Fibroblast of lung (primary cell): ENCODE measurements around the gene SDK1. TPM values are rescaled to one million over a fixed set of nuclear protein-coding genes. Genes with fewer than 3 reads are reported as not detected.

ENCODE experiments used
- DNase-seq, 2 donors: peaks; one replicate each; pipeline versions ENCODE4 v3.0.0 to v3.0.0-alpha.2; 2010; ENCODE audit warnings: low read depth in 2 of 2
- H2AFZ ChIP-seq: 2 replicates; pipeline ENCODE4 v1.5.1; 2012; ENCODE audit warnings: low read length, control low read depth, inconsistent platforms
- H3K27ac ChIP-seq: 2 replicates; pipeline ENCODE4 v1.5.1; 2011; ENCODE audit warnings: low read length, control low read depth; ENCODE audit not compliant: insufficient read depth
- H3K27me3 ChIP-seq: 2 replicates; pipeline ENCODE4 v1.5.1; 2011; ENCODE audit warnings: mild to moderate bottlenecking, low read length; ENCODE audit not compliant: control insufficient read depth, insufficient read depth
- H3K36me3 ChIP-seq: 2 replicates; pipeline ENCODE4 v1.5.1; 2011; ENCODE audit warnings: low read length; ENCODE audit not compliant: control insufficient read depth, insufficient read depth
- H3K4me1 ChIP-seq: 2 replicates; pipeline ENCODE4 v1.5.1; 2011; ENCODE audit warnings: low read length; ENCODE audit not compliant: control insufficient read depth, insufficient read depth; ENCODE audit errors: extremely low read depth
- H3K4me2 ChIP-seq: 2 replicates; pipeline ENCODE4 v1.5.1; 2011; ENCODE audit warnings: low read length, control low read depth; ENCODE audit not compliant: insufficient read depth; ENCODE audit errors: extremely low read depth
- H3K4me3 ChIP-seq, 4 experiments: fragments of 200-600 bp in 1 of 4; sonication (generic) in 1 of 4; replicated peaks in 1 of 4; 2 replicates each; pipeline ENCODE4 v1.5.1; 2011 to 2016; ENCODE audit warnings: low read length in 4 of 4, low read depth in 3 of 4, mild to moderate bottlenecking in 3 of 4, control low read depth in 2 of 4, inconsistent platforms in 1 of 4, mixed read lengths in 1 of 4; ENCODE audit not compliant: insufficient read depth in 1 of 4; ENCODE audit errors: control extremely low read depth in 1 of 4
- H3K79me2 ChIP-seq: 2 replicates; pipeline ENCODE4 v1.5.1; 2012; ENCODE audit warnings: mild to moderate bottlenecking, low read length, inconsistent platforms; ENCODE audit not compliant: control insufficient read depth, insufficient read depth
- H3K9ac ChIP-seq: 2 replicates; pipeline ENCODE4 v1.5.1; 2011; ENCODE audit warnings: mild to moderate bottlenecking, low read length, control low read depth; ENCODE audit not compliant: insufficient read depth
- H3K9me3 ChIP-seq: 2 replicates; pipeline ENCODE4 v1.5.1; 2012; ENCODE audit warnings: low read depth, low read length; ENCODE audit not compliant: control insufficient read depth, insufficient read depth
- H4K20me1 ChIP-seq: 2 replicates; pipeline ENCODE4 v1.5.1; 2011; ENCODE audit warnings: low read length; ENCODE audit not compliant: control insufficient read depth, insufficient read depth; ENCODE audit errors: extremely low read depth
- EZH2 ChIP-seq: IDR thresholded peaks from 2 replicates; pipeline ENCODE4 v1.5.1; 2012; ENCODE audit warnings: low read length, control low read depth, mild to moderate bottlenecking; ENCODE audit errors: missing control alignments
- polyA plus RNA-seq, 2 donors: library from polyadenylated mRNA; depleted of rRNA in 1 of 2; stranded (reverse) in 1 of 2; unstranded in 1 of 2; fragments of >200 nt; gene quantifications; 2 replicates each; pipeline ENCODE4 v1.2.1, GENCODE V29; 2011 to 2012; ENCODE audit warnings: missing spikeins in 1 of 2
- total RNA-seq: library from RNA; depleted of rRNA; stranded (reverse); fragments of >200 nt; gene quantifications from 2 replicates; pipeline ENCODE4 v1.2.1, GENCODE V29; 2014
- TF ChIP-seq, protein P1 (sequence below), 2 donors: IDR thresholded peaks in 1 of 2; conservative IDR thresholded peaks in 1 of 2; 1 replicate in 1 of 2; 2 replicates in 1 of 2; pipeline ENCODE4 v1.5.1; 2011 to 2012; ENCODE audit warnings: low read length in 2 of 2, control low read depth in 1 of 2, inconsistent platforms in 1 of 2, low read depth in 1 of 2, mild to moderate bottlenecking in 1 of 2

The SDK1 gene
- total and polyA plus RNA-seq, 2 donors (not counting 1 experiment from before 2014, with no cell fraction given): 1.0 to 8.6 TPM

DNA sequence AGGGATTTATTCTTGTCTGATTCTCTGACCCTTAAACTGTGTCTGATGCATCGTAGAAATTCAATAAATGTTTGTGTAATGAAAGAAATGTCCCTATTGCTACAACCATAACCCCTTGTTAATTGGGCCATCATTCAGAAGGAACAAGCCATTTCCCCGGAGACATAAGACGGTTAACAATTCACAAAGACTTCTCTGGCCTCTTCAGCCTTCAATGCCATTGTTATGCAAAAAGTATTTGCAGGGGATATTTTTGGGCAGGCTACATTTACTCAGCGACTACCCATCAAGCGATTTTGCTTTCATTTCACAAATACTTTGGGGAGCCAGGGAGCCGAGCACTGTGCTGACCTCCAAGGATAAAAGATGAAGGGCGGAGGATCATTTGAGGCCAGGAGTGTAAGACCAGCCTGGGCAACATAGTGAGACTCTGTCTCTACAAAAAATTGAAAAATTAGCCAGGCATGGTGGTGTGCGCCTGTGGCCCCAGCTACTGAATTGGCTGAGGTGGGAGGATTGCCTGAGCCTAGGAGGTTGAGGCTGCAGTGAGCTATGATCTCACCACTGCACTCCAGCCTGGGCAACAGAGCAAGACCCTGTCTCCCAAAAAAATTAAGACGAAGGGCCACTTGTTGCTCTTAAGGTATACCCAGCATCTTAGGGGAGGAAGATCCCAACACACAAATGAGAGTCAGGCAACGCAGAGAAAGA lies 20.0 kb upstream of the SDK1 start:
- Histone ChIP-seq H3K27me3 (no peaks in the 10 kb centered on the region), H3K9ac (no peak overlapping the region), H3K79me2 (no peaks in the 10 kb centered on the region), H3K4me1 (peaks cover 5% of the 10 kb centered on the region), H3K36me3 (no peaks in the 10 kb centered on the region), H3K4me2 (no peak overlapping the region), H3K27ac (no peak overlapping the region), H3K9me3 (no peaks in the 10 kb centered on the region), H2AFZ (no peak overlapping the region), H3K4me3 (no peak overlapping the region), H4K20me1 (no peaks in the 10 kb centered on the region)
- no peak for DNase-seq
- TF ChIP-seq, protein P1, sequence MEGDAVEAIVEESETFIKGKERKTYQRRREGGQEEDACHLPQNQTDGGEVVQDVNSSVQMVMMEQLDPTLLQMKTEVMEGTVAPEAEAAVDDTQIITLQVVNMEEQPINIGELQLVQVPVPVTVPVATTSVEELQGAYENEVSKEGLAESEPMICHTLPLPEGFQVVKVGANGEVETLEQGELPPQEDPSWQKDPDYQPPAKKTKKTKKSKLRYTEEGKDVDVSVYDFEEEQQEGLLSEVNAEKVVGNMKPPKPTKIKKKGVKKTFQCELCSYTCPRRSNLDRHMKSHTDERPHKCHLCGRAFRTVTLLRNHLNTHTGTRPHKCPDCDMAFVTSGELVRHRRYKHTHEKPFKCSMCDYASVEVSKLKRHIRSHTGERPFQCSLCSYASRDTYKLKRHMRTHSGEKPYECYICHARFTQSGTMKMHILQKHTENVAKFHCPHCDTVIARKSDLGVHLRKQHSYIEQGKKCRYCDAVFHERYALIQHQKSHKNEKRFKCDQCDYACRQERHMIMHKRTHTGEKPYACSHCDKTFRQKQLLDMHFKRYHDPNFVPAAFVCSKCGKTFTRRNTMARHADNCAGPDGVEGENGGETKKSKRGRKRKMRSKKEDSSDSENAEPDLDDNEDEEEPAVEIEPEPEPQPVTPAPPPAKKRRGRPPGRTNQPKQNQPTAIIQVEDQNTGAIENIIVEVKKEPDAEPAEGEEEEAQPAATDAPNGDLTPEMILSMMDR (conservative IDR thresholded peaks at IDR 0.05 in 1 of 2, IDR thresholded peaks at IDR 0.05 in 1 of 2; ENCODE audit: low read depth in 1 of 2, low read length in 2 of 2): no peak
- no peak for TF ChIP-seq EZH2

DNA sequence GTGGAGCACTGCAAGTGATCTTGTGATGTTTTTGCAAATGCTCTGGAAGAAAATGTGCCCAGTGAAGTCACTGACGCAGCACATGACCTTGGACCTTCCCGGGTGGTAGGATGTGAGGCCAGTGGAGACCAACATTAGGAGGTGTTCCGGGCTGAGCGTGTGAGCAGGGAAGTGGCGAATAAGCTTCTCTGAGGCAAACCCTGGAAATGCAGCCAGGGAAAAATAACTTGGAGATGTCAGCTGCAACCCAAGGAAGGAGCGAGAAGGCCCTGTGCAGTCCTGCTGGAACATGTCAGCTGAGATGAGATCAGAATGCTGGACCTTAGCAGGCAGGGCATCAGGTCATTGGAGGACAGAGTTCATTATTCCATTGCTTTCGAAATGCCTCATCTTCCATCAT lies 18.6 kb upstream of the SDK1 start:
- Histone ChIP-seq H3K36me3 (no peaks in the 10 kb centered on the region), H3K4me1 (peaks cover 5% of the 10 kb centered on the region), H2AFZ (no peak overlapping the region), H3K9me3 (no peaks in the 10 kb centered on the region), H4K20me1 (no peaks in the 10 kb centered on the region), H3K4me2 (no peak overlapping the region), H3K9ac (peak overlapping the region; percentile 8), H3K27ac (no peak overlapping the region), H3K79me2 (no peaks in the 10 kb centered on the region), H3K27me3 (no peaks in the 10 kb centered on the region), H3K4me3 (no peak overlapping the region)
- TF ChIP-seq, protein P1 (conservative IDR thresholded peaks at IDR 0.05 in 1 of 2, IDR thresholded peaks at IDR 0.05 in 1 of 2; ENCODE audit: low read depth in 1 of 2, low read length in 2 of 2): no peak
- no peak for TF ChIP-seq EZH2
- DNase-seq: peak in 1 of 2 donors; percentile 71

DNA sequence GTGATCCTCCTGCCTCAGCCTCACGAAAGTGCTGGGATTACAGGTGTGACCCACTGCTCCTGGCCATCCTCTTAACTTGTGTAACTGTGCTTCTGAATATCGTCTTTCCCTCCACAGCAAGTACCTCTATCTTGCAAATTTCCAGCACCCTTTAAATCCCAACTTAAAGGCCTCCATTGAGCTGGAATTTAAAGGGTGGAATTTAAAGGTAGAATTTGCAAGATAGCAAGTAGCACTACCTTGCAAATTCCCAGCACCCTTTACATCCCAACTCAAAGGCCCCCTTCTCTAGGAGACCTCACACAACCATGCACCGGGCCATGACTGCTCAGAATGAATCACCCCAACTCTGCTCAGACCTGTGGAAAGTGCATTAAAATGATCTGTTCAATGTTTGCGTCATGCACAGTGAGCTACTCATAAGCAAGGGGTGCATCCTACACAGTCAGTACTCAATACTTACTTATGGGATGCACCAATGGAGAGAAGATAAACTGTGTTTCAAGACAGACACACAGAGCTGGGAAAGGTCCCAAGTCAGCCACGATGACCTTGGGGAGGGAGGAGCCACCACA lies 17.8 kb upstream of the SDK1 start:
- no peak overlapping the region for H3K9ac ChIP-seq
- no peak overlapping the region for H3K27ac ChIP-seq
- H3K9me3 ChIP-seq: no peaks in the 10 kb centered on the region

More for the DNA sequence above, 17.8 kb upstream of the SDK1 start:
- Histone ChIP-seq H4K20me1 (no peaks in the 10 kb centered on the region), H3K4me2 (no peak overlapping the region), H3K36me3 (no peaks in the 10 kb centered on the region), H3K79me2 (no peaks in the 10 kb centered on the region), H3K27me3 (no peaks in the 10 kb centered on the region), H3K4me1 (peaks cover 5% of the 10 kb centered on the region), H2AFZ (no peak overlapping the region), H3K4me3 (no peak overlapping the region)
- no peak for TF ChIP-seq EZH2
- TF ChIP-seq, protein P1 (conservative IDR thresholded peaks at IDR 0.05 in 1 of 2, IDR thresholded peaks at IDR 0.05 in 1 of 2; ENCODE audit: low read depth in 1 of 2, low read length in 2 of 2): no peak
- DNase-seq: peak in 1 of 2 donors; percentile 30
